GM10266 (cell line): ENCODE results near the gene CDH8.

Experiments
- DNase-seq: peaks from one replicate; pipeline ENCODE4 v3.0.0; 2012; ENCODE audit errors: extremely low spot score
- CTCF ChIP-seq: IDR thresholded peaks from 2 replicates; pipeline ENCODE4 v1.5.1; 2012; ENCODE audit warnings: mild to moderate bottlenecking, low read depth; ENCODE audit not compliant: control insufficient read depth, insufficient read depth; ENCODE audit errors: missing control alignments

CDH8 gene

GRCh38 chr16:61862221-61863155, 173.8 kb downstream of the CDH8 start:
- no peak for TF ChIP-seq CTCF
- DNase-seq, result no peak

- DNase-seq, result no peak
- no peak for TF ChIP-seq CTCF
These were observed 177.2 kb downstream of the CDH8 start for GRCh38 chr16:61858988-61859387.

GRCh38 chr16:61842666-61843065, 193.6 kb downstream of the CDH8 start:
- DNase-seq, result no peak
- no peak for TF ChIP-seq CTCF

GRCh38 chr16:61836804-61837393, 199.3 kb downstream of the CDH8 start:
- TF ChIP-seq CTCF, result no peak
- no peak for DNase-seq

GRCh38 chr16:61834082-61834481, 202.2 kb downstream of the CDH8 start:
- TF ChIP-seq CTCF, result no peak
- DNase-seq, result no peak

GRCh38 chr16:61831351-61831917, 204.8 kb downstream of the CDH8 start:
- TF ChIP-seq CTCF, result no peak
- DNase-seq, result no peak

- DNase-seq, result no peak
- TF ChIP-seq CTCF, result no peak
These were observed 206.6 kb downstream of the CDH8 start for GRCh38 chr16:61829631-61830030.
